NCI-H1092 (cell line): ENCODE results near the gene NLRC5.

ENCODE experiments used
- DNase-seq: peaks from one replicate; lab custom pipeline; 2025; lab: John Stamatoyannopoulos, UW

Gene NLRC5

GRCh38 chr16:57023541-57024249 is 34.3 kb downstream of the NLRC5 start:
- DNase-seq: no peak

- no peak for DNase-seq
These were observed 35.7 kb downstream of the NLRC5 start for GRCh38 chr16:57024894-57025680.

GRCh38 chr16:57025941-57026777 is 36.8 kb downstream of the NLRC5 start:
- no peak for DNase-seq

GRCh38 chr16:57026778-57027062 is 37.4 kb downstream of the NLRC5 start:
- no peak for DNase-seq

GRCh38 chr16:57027067-57027466 is 37.7 kb downstream of the NLRC5 start:
- DNase-seq: no peak

- no peak for DNase-seq
These were observed 38.7 kb downstream of the NLRC5 start for GRCh38 chr16:57028086-57028485.

GRCh38 chr16:57029161-57030160 is 40.1 kb downstream of the NLRC5 start:
- no peak for DNase-seq

- DNase-seq: no peak
These were observed 41.1 kb downstream of the NLRC5 start for GRCh38 chr16:57030346-57030902.

- DNase-seq: no peak
These were observed 41.8 kb downstream of the NLRC5 start for GRCh38 chr16:57031156-57031555.

GRCh38 chr16:57032346-57032745 is 43.0 kb downstream of the NLRC5 start:
- no peak for DNase-seq

GRCh38 chr16:57032931-57033330 is 43.6 kb downstream of the NLRC5 start:
- no peak for DNase-seq

GRCh38 chr16:57036315-57036714 is 47.0 kb downstream of the NLRC5 start:
- DNase-seq: no peak

GRCh38 chr16:57036945-57037344 is 47.6 kb downstream of the NLRC5 start:
- no peak for DNase-seq

- DNase-seq: no peak
These were observed 48.8 kb downstream of the NLRC5 start for GRCh38 chr16:57038166-57038565.

GRCh38 chr16:57039148-57039812 is 49.9 kb downstream of the NLRC5 start:
- DNase-seq: no peak

- DNase-seq: no peak
These were observed 52.1 kb downstream of the NLRC5 start for GRCh38 chr16:57041182-57042156.

GRCh38 chr16:57042157-57043111 is 53.1 kb downstream of the NLRC5 start:
- DNase-seq: no peak

- DNase-seq: no peak
These were observed 53.9 kb downstream of the NLRC5 start for GRCh38 chr16:57043248-57043647.
